ENCODE measurements around the gene ABITRAM.
"Not testable (repeated sequence)": the region's sequence is repeated elsewhere in the genome, so short reads cannot be mapped to it uniquely, and the experiment has no call there.

Gene ABITRAM

GRCh38 chr9:108933231-108933717 lies 926 bp upstream of the ABITRAM start:
- peak; percentile 42 for DNase-seq

- DNase-seq = peak; percentile 92
Observed at GRCh38 chr9:108933718-108934322, 380 bp upstream of the ABITRAM start, which contains the start of gene ELP1. ELP1 (minus strand) TSS chr9:108934124; CDS start chr9:108931146, 2,978 bp downstream.

- DNase-seq = no peak
Observed at GRCh38 chr9:108937561-108938305, 3.5 kb downstream of the ABITRAM start.

DNA sequence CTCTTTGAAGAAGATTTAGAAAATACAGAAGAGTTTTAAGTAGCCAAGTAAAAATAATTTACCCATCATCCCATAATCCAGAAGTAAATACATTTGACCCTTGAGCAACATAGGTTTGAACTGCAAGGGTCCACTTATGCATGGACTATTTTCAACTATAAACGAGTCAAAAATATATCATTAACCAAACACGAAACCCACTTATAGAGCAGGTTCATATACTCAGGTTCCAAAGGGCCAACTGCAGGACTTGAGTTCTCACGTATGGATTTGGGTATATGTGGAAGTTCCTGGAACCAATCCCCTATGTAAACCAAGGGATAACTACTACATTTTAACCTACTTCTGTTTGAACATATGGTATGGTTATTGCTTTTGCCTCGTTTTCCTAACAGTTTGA lies 5.8 kb downstream of the ABITRAM start:
- DNase-seq = no peak

DNA sequence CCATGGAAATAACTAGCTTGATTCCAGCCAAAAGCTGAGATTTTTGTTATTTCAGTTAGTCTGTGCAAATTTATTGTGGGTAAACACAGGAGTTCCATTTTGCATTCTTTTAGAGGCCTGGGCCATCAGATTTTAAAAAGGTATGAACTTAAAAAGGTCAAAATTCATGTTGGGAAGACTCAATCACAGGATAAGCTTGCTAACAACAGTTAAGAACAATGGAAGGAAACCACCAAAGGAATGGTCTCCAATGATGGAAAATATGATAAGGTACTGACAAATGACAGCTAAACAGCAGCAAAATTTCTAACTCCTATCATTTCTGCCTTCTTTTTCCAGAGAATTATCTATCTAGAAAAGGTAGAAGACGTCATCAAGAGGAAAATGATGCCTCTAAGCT lies 16.0 kb downstream of the ABITRAM start:
- DNase-seq = no peak

- no peak for DNase-seq
Observed at GRCh38 chr9:108951578-108951977, 17.4 kb downstream of the ABITRAM start.

- DNase-seq = peak; percentile 69
Observed at GRCh38 chr9:108953983-108954574, 19.9 kb downstream of the ABITRAM start.

DNA sequence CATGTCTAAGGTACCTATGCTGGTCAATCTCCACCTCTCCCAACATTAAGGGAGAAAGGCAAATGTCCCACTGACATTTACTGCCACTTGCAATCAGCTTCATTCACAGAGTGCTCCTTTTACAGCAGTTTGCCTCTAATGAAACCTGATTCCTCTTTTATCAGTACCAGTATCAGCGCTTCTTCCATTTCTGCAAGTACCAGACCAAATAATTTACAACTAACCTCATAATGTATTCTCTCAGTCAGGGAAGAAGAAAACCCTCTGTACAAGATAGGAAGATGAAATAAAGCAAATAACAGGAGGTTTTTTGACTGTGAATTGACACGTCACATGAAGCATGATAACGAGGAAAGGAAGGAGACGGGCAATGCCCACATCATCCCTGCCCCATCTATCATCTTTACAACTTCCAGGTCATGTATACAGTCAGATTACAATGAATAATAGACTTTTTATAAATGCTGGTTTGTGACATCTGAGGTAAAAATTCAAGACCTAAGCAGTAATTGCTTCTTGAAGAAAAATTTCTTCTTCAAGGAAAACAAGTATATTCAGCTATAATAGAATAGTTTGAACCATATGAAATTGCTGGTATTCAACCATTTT lies 21.9 kb downstream of the ABITRAM start:
- no peak for DNase-seq

- DNase-seq = no peak
Observed at GRCh38 chr9:108956631-108957026, 22.4 kb downstream of the ABITRAM start.

DNA sequence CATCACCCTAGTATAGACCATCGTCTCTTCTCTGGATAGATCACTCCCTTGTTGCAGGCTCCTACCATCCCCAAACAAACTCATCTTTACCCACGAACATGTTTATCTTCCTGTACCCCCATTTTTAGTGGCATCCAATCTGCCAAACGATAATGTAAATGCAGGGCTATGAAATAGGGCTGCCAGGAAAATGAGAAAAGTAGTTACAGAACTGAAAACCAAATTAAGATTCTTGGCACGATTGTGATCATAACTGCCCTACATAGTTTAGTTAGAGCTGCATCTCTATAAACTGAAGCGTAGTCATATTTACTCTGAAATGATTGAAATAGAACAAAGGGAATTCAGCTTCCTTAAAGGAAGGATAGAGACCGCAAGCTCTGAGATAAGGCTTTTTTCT lies 26.1 kb downstream of the ABITRAM start:
- DNase-seq = no peak

DNA sequence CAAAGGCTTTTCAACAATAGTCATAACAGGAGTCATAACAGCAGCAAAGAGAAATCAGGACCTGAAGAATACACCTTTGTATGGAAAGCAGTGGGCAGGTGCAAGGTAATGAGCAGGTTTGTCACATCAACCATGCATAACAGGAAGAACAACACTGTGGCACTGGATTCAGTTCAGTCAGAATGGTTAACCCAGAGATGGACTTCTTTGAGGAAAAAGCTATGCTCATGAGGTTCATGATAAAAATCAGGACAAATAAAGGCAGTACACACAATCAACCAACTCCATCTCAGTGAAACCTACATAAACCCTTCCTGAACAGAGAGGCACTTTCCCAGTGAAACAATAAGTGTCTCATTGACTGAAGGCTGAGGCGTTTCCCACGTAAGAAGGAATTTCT lies 27.0 kb downstream of the ABITRAM start:
- DNase-seq = no peak

GRCh38 chr9:108963459-108964143 lies 29.4 kb downstream of the ABITRAM start:
- DNase-seq = no peak

DNA sequence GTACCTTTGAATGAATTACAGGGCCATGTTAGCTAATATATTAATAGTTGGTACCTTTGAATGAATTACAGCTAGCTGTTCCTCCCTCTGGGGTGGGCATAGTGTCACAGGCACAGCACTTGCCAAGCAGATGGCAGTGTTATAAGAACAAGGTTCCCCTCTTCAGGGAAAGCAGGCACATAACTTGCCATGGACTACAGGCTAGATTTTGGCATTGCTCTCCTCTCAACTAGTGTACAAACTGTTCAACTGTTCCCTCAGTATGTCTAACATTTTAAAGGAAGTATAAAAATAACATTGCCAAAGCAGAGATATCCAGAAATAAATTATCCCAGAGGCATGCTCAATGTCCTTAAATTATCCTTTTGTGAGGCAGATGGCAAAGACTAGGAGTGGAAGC lies 33.7 kb downstream of the ABITRAM start:
- DNase-seq = no peak

GRCh38 chr9:108971392-108971791 lies 37.2 kb downstream of the ABITRAM start:
- DNase-seq = not testable (repeated sequence)

DNA sequence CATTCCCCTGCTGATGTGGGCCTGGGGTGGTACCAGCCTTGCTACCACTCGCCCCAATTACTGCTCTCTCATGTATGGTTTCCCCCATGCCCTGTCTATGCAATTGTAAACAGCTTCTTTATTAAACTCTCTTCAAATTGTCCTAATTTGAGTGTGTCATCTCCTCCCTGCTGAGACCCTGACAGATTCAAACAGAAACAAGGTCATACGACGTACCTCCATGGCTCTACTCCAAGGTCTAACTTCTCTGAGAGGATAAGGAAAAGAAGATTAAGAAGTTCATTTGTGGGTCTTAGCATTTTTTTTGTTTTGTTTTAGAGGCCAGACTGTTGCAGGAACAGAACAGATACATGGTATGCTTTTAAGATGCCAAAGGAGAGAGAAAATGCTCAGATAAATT lies 38.0 kb downstream of the ABITRAM start:
- no peak for DNase-seq

DNA sequence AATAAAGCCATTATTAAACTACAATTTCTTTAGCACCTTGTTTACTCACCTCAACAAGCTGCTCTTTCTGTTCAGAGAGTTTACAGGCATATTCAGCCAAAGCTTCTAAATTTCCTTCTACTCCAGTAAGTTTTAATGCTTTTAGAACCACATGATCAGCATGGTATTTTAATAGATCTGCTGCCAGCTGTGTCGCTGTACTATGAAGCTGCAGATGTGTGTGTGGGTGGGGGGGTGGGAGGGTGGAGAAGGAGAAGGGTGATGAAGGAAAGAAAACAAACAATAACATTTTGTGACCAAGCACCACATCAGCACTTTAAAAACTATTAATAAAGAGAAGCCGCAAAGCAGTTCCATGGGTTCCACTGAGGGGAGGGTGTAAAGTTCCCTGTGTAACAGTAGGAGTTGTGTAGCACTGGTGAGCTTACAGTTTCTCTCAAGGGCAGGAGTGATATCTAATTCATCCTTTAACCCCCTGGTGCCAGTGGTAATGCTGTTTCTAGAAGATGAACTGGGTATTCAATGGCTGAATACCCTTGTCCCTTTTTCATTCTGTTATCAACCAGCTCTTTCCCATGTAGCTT lies 38.5 kb downstream of the ABITRAM start:
- no peak for DNase-seq

GRCh38 chr9:108973895-108974294 lies 39.7 kb downstream of the ABITRAM start:
- DNase-seq = no peak

GRCh38 chr9:108978205-108978604 lies 44.0 kb downstream of the ABITRAM start:
- no peak for DNase-seq

GRCh38 chr9:108980893-108981292 lies 46.7 kb downstream of the ABITRAM start:
- peak; percentile 21 for DNase-seq

- DNase-seq = no peak
Observed at GRCh38 chr9:108983885-108984284, 49.7 kb downstream of the ABITRAM start.
